Activated CD8-positive, alpha-beta memory T cell treated with anti-CD3 and anti-CD28 coated beads, Interleukin-2, amount 50 U/mL, for 24 hours (primary cell): Measurements from ENCODE around the gene HACE1.
A peak's percentile ranks its signal among the peaks of the same experiment; 100 is the strongest.
"Not testable (repeated sequence)": the region's sequence is repeated elsewhere in the genome, so short reads cannot be mapped to it uniquely, and the experiment has no call there.

Experiments used
- DNase-seq: peaks from one replicate; pipeline ENCODE4 v3.0.0-alpha.2; 2020; ENCODE audit errors: extremely low read depth

Gene HACE1

GRCh38 chr6:104859225-104860146 lies at the start of gene HACE1:
TSS of gene HACE1 (minus strand) at chr6:104859919. CDS start at chr6:104859642, 277 bp downstream.
- DNase-seq: peak; percentile 62

GRCh38 chr6:104908888-104909525 lies 49.3 kb upstream of the HACE1 start:
- DNase-seq: no peak

GRCh38 chr6:104908031-104908887 lies 48.5 kb upstream of the HACE1 start:
- DNase-seq: no peak

GRCh38 chr6:104898893-104899292 lies 39.2 kb upstream of the HACE1 start:
- DNase-seq: not testable (repeated sequence)

- DNase-seq: no peak
These were observed 37.2 kb upstream of the HACE1 start for GRCh38 chr6:104896914-104897313.

- no peak for DNase-seq
These were observed 28.3 kb upstream of the HACE1 start for GRCh38 chr6:104888066-104888465.

- no peak for DNase-seq
These were observed 27.6 kb upstream of the HACE1 start for GRCh38 chr6:104887350-104887749.

GRCh38 chr6:104885518-104886043 lies 25.9 kb upstream of the HACE1 start:
- no peak for DNase-seq

GRCh38 chr6:104884867-104885517 lies 25.3 kb upstream of the HACE1 start:
- DNase-seq: no peak

GRCh38 chr6:104881964-104882668 lies 22.4 kb upstream of the HACE1 start:
- DNase-seq: no peak

GRCh38 chr6:104862456-104862855 lies 2.7 kb upstream of the HACE1 start:
- DNase-seq: no peak

GRCh38 chr6:104860221-104860620 lies 502 bp upstream of the HACE1 start:
- DNase-seq: no peak

GRCh38 chr6:104858642-104859041 lies 1.1 kb downstream of the HACE1 start:
- DNase-seq: no peak

GRCh38 chr6:104855507-104855906 lies 4.2 kb downstream of the HACE1 start:
- DNase-seq: no peak

GRCh38 chr6:104847721-104848120 lies 12.0 kb downstream of the HACE1 start:
- not testable (repeated sequence) for DNase-seq

GRCh38 chr6:104843229-104843628 lies 16.5 kb downstream of the HACE1 start:
- no peak for DNase-seq

- DNase-seq: no peak
These were observed 22.6 kb downstream of the HACE1 start for GRCh38 chr6:104837158-104837557.

- not testable (repeated sequence) for DNase-seq
These were observed 23.2 kb downstream of the HACE1 start for GRCh38 chr6:104836479-104837020.

GRCh38 chr6:104835782-104836181 lies 23.9 kb downstream of the HACE1 start:
- DNase-seq: no peak
